H1 (cell line): ENCODE results near the gene STX2. TPM values are rescaled to one million over a fixed set of nuclear protein-coding genes. Genes with fewer than 3 reads are reported as not detected.
A peak's percentile ranks its signal among the peaks of the same experiment; 100 is the strongest.

ENCODE experiments used
- CTCF ChIA-PET: fragments of 300-600 bp; sonication (Branson Sonifier 250); formaldehyde crosslinking; loops from one replicate; lab custom pipeline; 2021; ENCODE audit not compliant: partially characterized antibody; lab: Charles Lee
- POLR2A ChIA-PET: fragments of 300-600 bp; sonication (Branson Sonifier 250); formaldehyde crosslinking; loops from one replicate; lab custom pipeline; 2021; ENCODE audit warnings: inconsistent platforms; ENCODE audit not compliant: partially characterized antibody; lab: Charles Lee
- DNase-seq, 2 experiments: peaks; one replicate each; pipeline versions ENCODE4 v3.0.0 to v3.0.0-alpha.2; 2010 to 2022; ENCODE audit warnings: low spot score in 2 of 2, low read depth in 1 of 2, mixed read lengths in 1 of 2
- FAIRE-seq: peaks from 2 replicates; lab custom pipeline; 2011; peaks lifted over from hg19 to GRCh38; lab: Jason Lieb, UNC
- H2AFZ ChIP-seq: 2 replicates; pipeline ENCODE4 v1.8.1; 2012; ENCODE audit warnings: low read length, inconsistent platforms
- H2AK5ac ChIP-seq: 2 replicates; pipeline ENCODE4 v1.6.1; 2013; ENCODE audit warnings: low read depth, low read length
- H2BK120ac ChIP-seq: replicated peaks from 2 replicates; pipeline ENCODE3; 2013; ENCODE audit warnings: low read depth, low read length, inconsistent platforms
- H2BK12ac ChIP-seq: 2 replicates; pipeline ENCODE4 v1.6.1; 2013; ENCODE audit warnings: low read depth, low read length
- H2BK15ac ChIP-seq: 2 replicates; pipeline ENCODE4 v1.6.1; 2013; ENCODE audit warnings: low read length
- H2BK20ac ChIP-seq: 2 replicates; pipeline ENCODE4 v1.6.1; 2013; ENCODE audit warnings: low read length
- H2BK5ac ChIP-seq: 2 replicates; pipeline ENCODE4 v1.6.1; 2013; ENCODE audit warnings: low read depth, low read length
- H3K14ac ChIP-seq: 2 replicates; pipeline ENCODE4 v1.6.1; 2013; ENCODE audit warnings: inconsistent platforms; ENCODE audit not compliant: insufficient read length
- H3K18ac ChIP-seq: 2 replicates; pipeline ENCODE4 v1.6.1; 2013; ENCODE audit warnings: low read length; ENCODE audit errors: extremely low read depth
- H3K23ac ChIP-seq: 2 replicates; pipeline ENCODE4 v1.6.1; 2013; ENCODE audit warnings: inconsistent platforms; ENCODE audit not compliant: insufficient read length
- H3K23me2 ChIP-seq: 2 replicates; pipeline ENCODE4 v1.6.1; 2013; ENCODE audit warnings: low read depth, low read length
- H3K27ac ChIP-seq: 2 replicates; pipeline ENCODE4 v1.6.1; 2011; ENCODE audit warnings: low read depth, low read length, inconsistent platforms
- H3K27me3 ChIP-seq, 4 experiments: replicated peaks in 1 of 4; 1 replicate in 1 of 4; 2 replicates in 3 of 4; pipeline versions ENCODE4 v1.6.1 to v1.8.1; 2011 to 2013; ENCODE audit warnings: low read length in 3 of 4, mild to moderate bottlenecking in 3 of 4, inconsistent platforms in 2 of 4, mixed read lengths in 2 of 4, moderate library complexity in 1 of 4; ENCODE audit not compliant: control insufficient read depth in 3 of 4, insufficient read depth in 3 of 4; ENCODE audit errors: extremely low read depth in 1 of 4
- H3K36me3 ChIP-seq, 4 experiments: 2 replicates each; pipeline versions ENCODE4 v1.6.1 to v1.8.1; 2011 to 2013; ENCODE audit warnings: mild to moderate bottlenecking in 4 of 4, low read length in 3 of 4, moderate library complexity in 2 of 4, control low read depth in 1 of 4, inconsistent platforms in 1 of 4; ENCODE audit not compliant: insufficient read depth in 4 of 4, control insufficient read depth in 2 of 4
- H3K4ac ChIP-seq: replicated peaks from 2 replicates; pipeline ENCODE3; 2013; ENCODE audit warnings: low read length, low read depth, mixed read lengths, inconsistent platforms; ENCODE audit not compliant: insufficient read length
- H3K4me1 ChIP-seq, 4 experiments: replicated peaks in 1 of 4; 1 replicate in 1 of 4; 2 replicates in 3 of 4; pipeline versions ENCODE4 v1.6.1 to v1.8.1; 2011 to 2013; ENCODE audit warnings: low read length in 3 of 4, inconsistent platforms in 2 of 4, mixed read lengths in 1 of 4; ENCODE audit not compliant: insufficient read depth in 4 of 4, control insufficient read depth in 3 of 4
- H3K4me2 ChIP-seq, 2 experiments: 2 replicates each; pipeline versions ENCODE4 v1.6.1 to v1.8.1; 2011 to 2013; ENCODE audit warnings: low read depth in 2 of 2, low read length in 2 of 2, control low read depth in 1 of 2, inconsistent platforms in 1 of 2, mild to moderate bottlenecking in 1 of 2; ENCODE audit not compliant: insufficient read depth in 1 of 2
- H3K4me3 ChIP-seq, 4 experiments: fragments of 200-600, 300-600 bp in 1 of 4; sonication (generic), shearing (Covaris generic), sonication (Bioruptor Twin) in 1 of 4; 2 replicates each; pipeline versions ENCODE4 v1.5.1 to v1.8.1; 2011 to 2016; ENCODE audit warnings: low read length in 4 of 4, low read depth in 3 of 4, control low read depth in 2 of 4, inconsistent platforms in 2 of 4, mild to moderate bottlenecking in 2 of 4, mixed read lengths in 1 of 4, moderate library complexity in 1 of 4; ENCODE audit not compliant: insufficient read depth in 2 of 4; ENCODE audit errors: extremely low read depth in 1 of 4
- H3K56ac ChIP-seq: replicated peaks from 2 replicates; pipeline ENCODE3; 2013; ENCODE audit warnings: low read depth, mild to moderate bottlenecking, mixed read lengths, low read length, inconsistent platforms; ENCODE audit not compliant: insufficient read length
- H3K79me1 ChIP-seq: 2 replicates; pipeline ENCODE4 v1.6.1; 2013; ENCODE audit warnings: low read depth, low read length, control low read depth
- H3K79me2 ChIP-seq, 2 experiments: 2 replicates each; pipeline versions ENCODE4 v1.6.1 to v1.8.1; 2012 to 2013; ENCODE audit warnings: low read length in 2 of 2, mild to moderate bottlenecking in 2 of 2, inconsistent platforms in 1 of 2; ENCODE audit not compliant: insufficient read depth in 2 of 2, control insufficient read depth in 1 of 2
- H3K9ac ChIP-seq, 4 experiments: replicated peaks in 1 of 4; 1 replicate in 1 of 4; 2 replicates in 3 of 4; pipeline versions ENCODE4 v1.6.1 to v1.8.1; 2011 to 2013; ENCODE audit warnings: low read depth in 3 of 4, low read length in 3 of 4, control low read depth in 2 of 4, mild to moderate bottlenecking in 2 of 4, moderate library complexity in 2 of 4, inconsistent platforms in 1 of 4; ENCODE audit errors: extremely low read depth in 1 of 4
- H3K9me3 ChIP-seq, 2 experiments: 2 replicates each; pipeline versions ENCODE4 v1.6.1 to v1.8.1; 2012 to 2013; ENCODE audit warnings: mild to moderate bottlenecking in 2 of 2, moderate library complexity in 2 of 2, control low read depth in 1 of 2, inconsistent platforms in 1 of 2, low read depth in 1 of 2, low read length in 1 of 2, mixed read lengths in 1 of 2; ENCODE audit not compliant: insufficient read depth in 2 of 2
- H4K20me1 ChIP-seq, 2 experiments: replicated peaks in 1 of 2; 2 replicates each; pipeline versions ENCODE3 to v1.8.1; 2011 to 2013; ENCODE audit warnings: inconsistent platforms in 2 of 2, low read length in 2 of 2, mild to moderate bottlenecking in 1 of 2; ENCODE audit not compliant: insufficient read depth in 2 of 2, control insufficient read depth in 1 of 2
- H4K5ac ChIP-seq: 2 replicates; pipeline ENCODE4 v1.6.1; 2013; ENCODE audit warnings: low read length, low read depth, mixed read lengths, inconsistent platforms; ENCODE audit not compliant: insufficient read length
- H4K8ac ChIP-seq: 2 replicates; pipeline ENCODE4 v1.8.0; 2013; ENCODE audit warnings: mild to moderate bottlenecking, moderate library complexity, low read length, inconsistent platforms; ENCODE audit not compliant: insufficient read depth; ENCODE audit errors: extremely low read depth
- H4K91ac ChIP-seq: replicated peaks from 2 replicates; pipeline ENCODE3; 2013; ENCODE audit warnings: low read length, mixed read lengths, inconsistent platforms; ENCODE audit not compliant: insufficient read length
- BRCA1 ChIP-seq: IDR thresholded peaks from 2 replicates; pipeline ENCODE4 v1.6.1; 2012; ENCODE audit warnings: low read depth, low read length, improper control_type of control experiment
- EGR1 ChIP-seq: IDR thresholded peaks from 2 replicates; pipeline ENCODE4 v1.6.1; 2011; ENCODE audit warnings: low read depth, low read length, borderline replicate concordance
- GTF2F1 ChIP-seq: IDR thresholded peaks from 2 replicates; pipeline ENCODE4 v1.6.1; 2012; ENCODE audit warnings: low read depth, low read length, improper control_type of control experiment, borderline replicate concordance
- PHF8 ChIP-seq: fragments of 200-600 bp; sonication (generic); conservative IDR thresholded peaks from 2 replicates; pipeline ENCODE4 v1.7.1; 2012; ENCODE audit warnings: low read depth, mild to moderate bottlenecking, inconsistent platforms, low read length, moderate library complexity
- POLR2AphosphoS5 ChIP-seq: IDR thresholded peaks from 2 replicates; pipeline ENCODE4 v1.6.1; 2011; ENCODE audit warnings: low read depth, low read length
- POU5F1 ChIP-seq: IDR thresholded peaks from 2 replicates; pipeline ENCODE4 v1.6.1; 2011; ENCODE audit warnings: low read depth, mild to moderate bottlenecking, low read length, moderate library complexity
- RNF2 ChIP-seq: fragments of 200-900, 300-1000 bp; sonication (generic); IDR thresholded peaks from 2 replicates; pipeline ENCODE4 v1.7.1; 2016; ENCODE audit warnings: borderline replicate concordance, low read depth, mild to moderate bottlenecking, antibody characterized with exemption, low read length; ENCODE audit not compliant: poor library complexity, severe bottlenecking; ENCODE audit errors: missing control alignments
- SIX5 ChIP-seq: IDR thresholded peaks from 2 replicates; pipeline ENCODE4 v1.6.1; 2011; ENCODE audit warnings: mild to moderate bottlenecking, low read depth, low read length
- TBP ChIP-seq: IDR thresholded peaks from 2 replicates; pipeline ENCODE4 v1.6.1; 2011; ENCODE audit warnings: low read depth, low read length, improper control_type of control experiment
- WGBS, 2 experiments: shearing (Covaris generic) in 1 of 2; methylation state at CpG; one replicate each; pipeline versions ENCODE4 v1.1.6 to v1.1.7; 2013 to 2015; ENCODE audit warnings: low lambda C conversion rate in 2 of 2, mixed read lengths in 2 of 2, inconsistent platforms in 1 of 2, low coverage in 1 of 2, missing lambda C conversion rate in 1 of 2; ENCODE audit not compliant: insufficient replicate concordance in 2 of 2, insufficient coverage in 1 of 2, insufficient read length in 1 of 2; ENCODE audit errors: extremely low coverage in 1 of 2, missing lambda C conversion rate in 1 of 2; 5-methylcytosine and 5-hydroxymethylcytosine counted together
- polyA plus RNA-seq, 7 experiments: library from polyadenylated mRNA; depleted of rRNA in 3 of 7; stranded (reverse) in 5 of 7; unstranded in 2 of 7; fragments of >200 nt in 5 of 7; fragments of 200-250 nt in 2 of 7; gene quantifications; 1 replicate in 5 of 7; 2 replicates in 1 of 7; 4 replicates in 1 of 7; pipeline versions ENCODE4 v1.2.1 to v1.2.3, GENCODE V29; 2011 to 2013; ENCODE audit warnings: missing spikeins in 2 of 7, mixed read lengths in 2 of 7
- total RNA-seq: library from RNA; stranded (reverse); fragmentation: NEBNext Ultra II Directional; extraction: Animal tissue kit (Norgen Biotek cat#: 25700); gene quantifications from 2 replicates; pipeline ENCODE4 v1.2.1, GENCODE V29; 2021

The STX2 gene
- total and polyA plus RNA-seq, 2 of the 8 experiments (the other 6 are each of a cell fraction or from before 2014, with no cell fraction given) = 20.0 to 26.3 TPM

GRCh38 chr12:130870442-130871285 is 31.6 kb upstream of the STX2 start:
- WGBS, 2 experiments = 54% methylated on average over 31 of the region's 31 CpGs; no CpG with 5 or more reads in 1 of the 2 experiments
- ChIA-PET CTCF (interaction anchor here (0.7 to 2.9 kb wide), 16 partner anchors 9 to 97 kb away, joined by 3 to 30 read pairs (median 4); no protein-coding TSS in a partner anchor), POLR2A (interaction anchor here (0.6 to 3.4 kb wide), 21 partner anchors 9 to 1042 kb away, joined by 3 to 33 read pairs (median 6); partner anchors contain the start of gene STX2)
- Histone ChIP-seq H3K79me1 (no peaks in the 10 kb centered on the region), H4K8ac (peak overlapping the region; percentile 91; the same call in 1 of the 2 replicates), H2AK5ac (no peak overlapping the region), H4K91ac (peak overlapping the region; percentile 44), H3K14ac (no peak overlapping the region), H3K56ac (no peak overlapping the region), H3K79me2 (peaks cover 6 to 30% of the 10 kb centered on the region in 2 experiments), H2BK15ac (0 out of 2 replicates have a peak overlapping the region, but pooled peaks have one; percentile 5), H2BK5ac (peak overlapping the region; percentile 72; the same call in 1 of the 2 replicates), H3K18ac (no peak overlapping the region), H2BK120ac (no peak overlapping the region), H3K9me3 (no peaks in the 10 kb centered on the region), H4K20me1 (peaks cover 2 to 6% of the 10 kb centered on the region in 2 experiments), H3K23ac (no peak overlapping the region), H3K27ac (peak overlapping the region; percentile 52; the same call in 1 of the 2 replicates), H4K5ac (peak overlapping the region; percentile 51), H2AFZ (no peak overlapping the region), H3K4me3 (peak overlapping the region in 3 of 4 experiments; percentile 39 to 63 (median 42); a peak in 4 of 8 replicates), H3K4me1 (peaks cover 0 to 3% (median 3%) of the 10 kb centered on the region in 4 experiments; a peak in 4 of 7 replicates), H3K27me3 (no peaks in the 10 kb centered on the region), H2BK12ac (peak overlapping the region; percentile 85), H3K9ac (no peak overlapping the region; a peak in 2 of 7 replicates), H3K4ac (no peak overlapping the region), H3K23me2 (peaks cover 4% of the 10 kb centered on the region; the same call in 1 of the 2 replicates), H3K4me2 (peak overlapping the region; percentile 58 to 84), H3K36me3 (peaks cover 21 to 32% (median 30%) of the 10 kb centered on the region in 4 experiments), H2BK20ac (no peak overlapping the region)
- FAIRE-seq (peak; percentile 19), DNase-seq (peak; percentile 72 to 73)
- TF ChIP-seq POU5F1 (no peak), PHF8 (no peak), EGR1 (no peak), TBP (0 out of 2 replicates have a peak, but pooled peaks have one; percentile 30), POLR2AphosphoS5 (peak; percentile 57), SIX5 (no peak), RNF2 (no peak), BRCA1 (no peak), GTF2F1 (no peak)
